Kidney (tissue), 14 donors: ENCODE results near the gene HOXC9. TPM values are rescaled to one million over a fixed set of nuclear protein-coding genes. Genes with fewer than 3 reads are reported as not detected.

ENCODE experiments used
- DNase-seq, 5 donors: peaks; one replicate each; pipeline ENCODE4 v3.0.0-alpha.2; 2013 to 2020
- FAIRE-seq: peaks from 2 replicates; lab custom pipeline; 2012; peaks lifted over from hg19 to GRCh38; lab: Jason Lieb, UNC
- H3K27ac ChIP-seq, 2 donors: one replicate each; pipeline ENCODE4 v1.7.0; 2013; ENCODE audit warnings: low read depth in 2 of 2, low read length in 2 of 2, inconsistent platforms in 1 of 2
- H3K27me3 ChIP-seq: one replicate; pipeline ENCODE4 v1.7.1; 2013; ENCODE audit warnings: low read length, inconsistent platforms; ENCODE audit not compliant: control insufficient read depth, insufficient read depth
- H3K36me3 ChIP-seq, 3 donors: one replicate each; pipeline versions ENCODE4 v1.7.0 to v1.7.1; 2013; ENCODE audit warnings: low read length in 3 of 3, control low read depth in 1 of 3, inconsistent platforms in 1 of 3; ENCODE audit not compliant: insufficient read depth in 3 of 3, control insufficient read depth in 2 of 3
- H3K4me1 ChIP-seq, 3 donors: one replicate each; pipeline versions ENCODE4 v1.7.0 to v1.7.1; 2013; ENCODE audit warnings: low read length in 3 of 3, inconsistent platforms in 1 of 3, low read depth in 1 of 3; ENCODE audit not compliant: control insufficient read depth in 2 of 3, insufficient read depth in 2 of 3
- H3K4me3 ChIP-seq, 3 donors: one replicate each; pipeline versions ENCODE4 v1.7.0 to v1.8.1; 2013; ENCODE audit warnings: low read length in 3 of 3, control low read depth in 1 of 3, inconsistent platforms in 1 of 3
- H3K9ac ChIP-seq, 3 donors: one replicate each; pipeline versions ENCODE4 v1.7.0 to v1.7.1; 2013; ENCODE audit warnings: low read length in 3 of 3, control low read depth in 1 of 3, inconsistent platforms in 1 of 3
- H3K9me3 ChIP-seq, 3 donors: one replicate each; pipeline versions ENCODE4 v1.7.0 to v1.7.1; 2013; ENCODE audit warnings: low read length in 3 of 3, control low read depth in 1 of 3, inconsistent platforms in 1 of 3; ENCODE audit not compliant: control insufficient read depth in 2 of 3, insufficient read depth in 1 of 3
- CTCF ChIP-seq: IDR thresholded peaks from 3 replicates; pipeline ENCODE4 v1.5.1; 2012; ENCODE audit warnings: mild to moderate bottlenecking, moderate library complexity, borderline replicate concordance; ENCODE audit not compliant: insufficient read depth; ENCODE audit errors: extremely low read depth
- intact Hi-C: fragments of 100-400 bp; cut with DNase I; formaldehyde crosslinking; loops from one replicate; pipeline ENCODE4 v1.11.1; 2022
- polyA plus RNA-seq: library from polyadenylated mRNA; stranded (reverse); fragments of 350-450 nt; fragmentation: Illumina TruSeq; extraction: RNeasy Lipid Tissue Mini Kit (QIAGEN cat#74804); gene quantifications from one replicate; pipeline ENCODE4 v1.2.3, GENCODE V29; 2014; ENCODE audit warnings: low read depth, low replicate concordance; ENCODE audit not compliant: insufficient read depth
- total RNA-seq: library from RNA; stranded (reverse); fragmentation: NEBNext Ultra II Directional; extraction: Animal tissue kit (Norgen Biotek cat#: 25700); gene quantifications from one replicate; pipeline ENCODE4 v1.2.1, GENCODE V29; 2021
- donor health status: control.
- donor health status: control.
- donor health status: control.
- donor health status: control.
- donor health status: control.
- donor health status: DM: yes; HTN: yes; CAD: no.
- donor health status: Normal renal cell carcinoma (clear cell type).

The HOXC9 gene
- total and polyA plus RNA-seq, 2 donors from 2014 or later: 11.7 to 16.5 TPM

GRCh38 chr12:53995378-53996239 is 4.4 kb upstream of the HOXC9 start:
- Histone ChIP-seq H3K9me3 (no peaks in the 10 kb centered on the region), H3K9ac (peak overlapping the region; percentile 71 to 95 (median 72)), H3K4me3 (peak overlapping the region; percentile 67 to 88 (median 75)), H3K4me1 (peaks cover 0 to 22% (median 18%) of the 10 kb centered on the region in 3 donors), H3K36me3 (no peaks in the 10 kb centered on the region), H3K27ac (peak overlapping the region; percentile 87 to 93), H3K27me3 (peaks cover 3% of the 10 kb centered on the region)
- intact Hi-C loops: no loop called here
- TF ChIP-seq CTCF: no peak
- DNase-seq (peak; percentile 74 to 93 (median 82)), FAIRE-seq (no peak)

- Histone ChIP-seq H3K9me3 (no peaks in the 10 kb centered on the region), H3K4me3 (peak overlapping the region; percentile 53 to 88 (median 75)), H3K36me3 (no peaks in the 10 kb centered on the region), H3K27ac (peak overlapping the region; percentile 87 to 93), H3K27me3 (peaks cover 3% of the 10 kb centered on the region), H3K9ac (peak overlapping the region; percentile 10 to 95 (median 58)), H3K4me1 (peaks cover 0 to 24% (median 21%) of the 10 kb centered on the region in 3 donors)
- intact Hi-C loops: no loop called here
- no peak for FAIRE-seq
- no peak for TF ChIP-seq CTCF
- peak in 4 of 5 donors; percentile 70 to 83 (median 77) for DNase-seq
These were observed 3.4 kb upstream of the HOXC9 start for GRCh38 chr12:53996240-53997203.

- intact Hi-C loops: no loop called here
- peak overlapping the region; percentile 39 to 88 (median 53) for H3K4me3 ChIP-seq
- no peaks in the 10 kb centered on the region for H3K36me3 ChIP-seq
- peak in 1 of 5 donors; percentile 82 for DNase-seq
- no peak for TF ChIP-seq CTCF
- H3K9ac ChIP-seq: peak overlapping the region; percentile 10 to 95 (median 49)
- no peaks in the 10 kb centered on the region for H3K9me3 ChIP-seq
- peaks cover 0 to 24% (median 17%) of the 10 kb centered on the region in 3 donors for H3K4me1 ChIP-seq
- H3K27ac ChIP-seq: peak overlapping the region; percentile 87 to 93
- FAIRE-seq: no peak
- H3K27me3 ChIP-seq: peaks cover 3% of the 10 kb centered on the region
These were observed 2.5 kb upstream of the HOXC9 start for GRCh38 chr12:53997204-53998109.
